Measurements from ENCODE around the gene SPARC. TPM values are rescaled to one million over a fixed set of nuclear protein-coding genes. Genes with fewer than 3 reads are reported as not detected.

SPARC gene
- polyA plus RNA-seq, 1 of the 3 experiments (the other 2 are of a cell fraction) = 1,115 TPM

- Histone ChIP-seq H3K9ac (no peak overlapping the region), H3K36me3 (replicated peaks in 1 of 2; ENCODE audit: control insufficient read depth in 1 of 2, insufficient read depth in 2 of 2, low read length in 1 of 2) (no peaks in the 10 kb centered on the region), H3K4me2 (no peak overlapping the region), H3K27me3 (ENCODE audit: insufficient read depth) (no peaks in the 10 kb centered on the region), H3K27ac (ENCODE audit: low read depth in 2 of 2, low read length in 1 of 2) (no peak overlapping the region), H3K4me3 (ENCODE audit: low read depth in 2 of 2, low read length in 1 of 2) (no peak overlapping the region), H3F3A (replicated peaks; ENCODE audit: insufficient read depth) (peaks cover 16% of the 10 kb centered on the region), H4K20me1 (ENCODE audit: insufficient read depth) (no peaks in the 10 kb centered on the region), H3K9me2 (no peaks in the 10 kb centered on the region), H2AFZ (ENCODE audit: low read depth) (no peak overlapping the region), H3K4me1 (ENCODE audit: control insufficient read depth in 1 of 2, insufficient read depth in 2 of 2, low read depth in 1 of 2, low read length in 1 of 2) (peaks cover 0 to 13% of the 10 kb centered on the region in 2 experiments; a peak in 2 of 4 replicates), H3K9me3 (no peaks in the 10 kb centered on the region), H3K79me2 (ENCODE audit: insufficient read depth) (no peaks in the 10 kb centered on the region)
- TF ChIP-seq NRF1 (IDR thresholded peaks at IDR 0.05; ENCODE audit: low read depth, low read length) = no peak
- TF ChIP-seq RXRA (IDR thresholded peaks at IDR 0.05; ENCODE audit: borderline replicate concordance, low read depth) = no peak
- TF ChIP-seq RAD21 (IDR thresholded peaks at IDR 0.05; ENCODE audit: low read length) = no peak
- no peak for TF ChIP-seq RFX5 (IDR thresholded peaks at IDR 0.05; ENCODE audit: low read length)
- TF ChIP-seq EP300 (IDR thresholded peaks at IDR 0.05; ENCODE audit: borderline replicate concordance in 1 of 2, low read depth in 1 of 2, low read length in 1 of 2) = no peak
- TF ChIP-seq GATA2 (CRISPR knock-in tag; IDR thresholded peaks at IDR 0.05) = no peak
- TF ChIP-seq ELF1 (IDR thresholded peaks at IDR 0.05) = no peak
- no peak for TF ChIP-seq MAX (IDR thresholded peaks at IDR 0.05; ENCODE audit: low read depth)
- TF ChIP-seq SMC3 (IDR thresholded peaks at IDR 0.05; ENCODE audit: low read depth, low read length) = no peak
- TF ChIP-seq FOXM1 (IDR thresholded peaks at IDR 0.05; ENCODE audit: low read depth) = no peak
- no peak for TF ChIP-seq YY1 (IDR thresholded peaks at IDR 0.05; ENCODE audit: low read depth)
- TF ChIP-seq POLR2AphosphoS5 (IDR thresholded peaks at IDR 0.05; ENCODE audit: low read depth, low read length) = no peak
- TF ChIP-seq NFIC (IDR thresholded peaks at IDR 0.05; ENCODE audit: borderline replicate concordance) = no peak
- no peak for TF ChIP-seq CHD2 (IDR thresholded peaks at IDR 0.05; ENCODE audit: low read length, partially characterized antibody)
- TF ChIP-seq SIN3A (IDR thresholded peaks at IDR 0.05; ENCODE audit: borderline replicate concordance, low read depth, low read length) = no peak
- CTCF ChIA-PET = interaction anchor here (0.7 to 7.4 kb wide), 3 partner anchors 17 to 48 kb away, joined by 3 to 49 read pairs (median 3); no protein-coding TSS in a partner anchor
- POLR2A ChIA-PET = no interaction called here
- no peak for DNase-seq
Measured at GRCh38 chr5:151706906-151707305, 20.2 kb upstream of the SPARC start.

GRCh38 chr5:151703780-151704179, 17.1 kb upstream of the SPARC start:
- WGBS (ENCODE audit: low lambda C conversion rate) = 36% methylated on average over 1 of the region's 1 CpG
- Histone ChIP-seq H3K9me2 (no peaks in the 10 kb centered on the region), H3K27me3 (ENCODE audit: insufficient read depth) (no peaks in the 10 kb centered on the region), H3K4me1 (ENCODE audit: control insufficient read depth in 1 of 2, insufficient read depth in 2 of 2, low read depth in 1 of 2, low read length in 1 of 2) (peaks cover 7 to 24% of the 10 kb centered on the region in 2 experiments), H3K27ac (ENCODE audit: low read depth in 2 of 2, low read length in 1 of 2) (no peak overlapping the region; a peak in 1 of 4 replicates), H4K20me1 (ENCODE audit: insufficient read depth) (no peaks in the 10 kb centered on the region), H3K79me2 (ENCODE audit: insufficient read depth) (no peaks in the 10 kb centered on the region), H3F3A (replicated peaks; ENCODE audit: insufficient read depth) (peaks cover 33% of the 10 kb centered on the region), H2AFZ (ENCODE audit: low read depth) (no peak overlapping the region), H3K9me3 (no peaks in the 10 kb centered on the region), H3K9ac (no peak overlapping the region), H3K4me3 (ENCODE audit: low read depth in 2 of 2, low read length in 1 of 2) (no peak overlapping the region), H3K36me3 (replicated peaks in 1 of 2; ENCODE audit: control insufficient read depth in 1 of 2, insufficient read depth in 2 of 2, low read length in 1 of 2) (no peaks in the 10 kb centered on the region), H3K4me2 (no peak overlapping the region)
- POLR2A ChIA-PET = no interaction called here
- DNase-seq = no peak
- TF ChIP-seq USF2 (IDR thresholded peaks at IDR 0.05; ENCODE audit: borderline replicate concordance, low read depth, low read length) (no peak), NFIC (IDR thresholded peaks at IDR 0.05; ENCODE audit: borderline replicate concordance) (no peak), RFX5 (IDR thresholded peaks at IDR 0.05; ENCODE audit: low read length) (no peak), IRF3 (IDR thresholded peaks at IDR 0.05; ENCODE audit: low read depth, low read length) (no peak), TEAD4 (IDR thresholded peaks at IDR 0.05; ENCODE audit: borderline replicate concordance, insufficient read depth) (no peak)
- CTCF ChIA-PET = interaction anchor here (0.9 to 7.4 kb wide), 9 partner anchors 8 to 259 kb away, joined by 3 to 49 read pairs (median 5); partner anchors contain the start of gene SLC36A1
